IPS-15b (cell line): ENCODE data around the gene STPG2.
"Not testable (repeated sequence)": the region's sequence is repeated elsewhere in the genome, so short reads cannot be mapped to it uniquely, and the experiment has no call there.

Source experiments
- H3K27me3 ChIP-seq: one replicate; pipeline ENCODE4 v1.6.1; 2013; ENCODE audit warnings: low read length; ENCODE audit not compliant: control insufficient read depth, insufficient read depth
- H3K36me3 ChIP-seq: one replicate; pipeline ENCODE4 v1.6.1; 2013; ENCODE audit warnings: low read length; ENCODE audit not compliant: control insufficient read depth, insufficient read depth
- H3K4me1 ChIP-seq: one replicate; pipeline ENCODE4 v1.6.1; 2013; ENCODE audit warnings: mild to moderate bottlenecking, low read length; ENCODE audit not compliant: control insufficient read depth, insufficient read depth
- H3K4me3 ChIP-seq: one replicate; pipeline ENCODE4 v1.5.1; 2013; ENCODE audit warnings: low read depth, low read length
- H3K9ac ChIP-seq: one replicate; pipeline ENCODE4 v1.6.1; 2013; ENCODE audit warnings: low read depth, mild to moderate bottlenecking, low read length
- H3K9me3 ChIP-seq: one replicate; pipeline ENCODE4 v1.6.1; 2013; ENCODE audit warnings: mild to moderate bottlenecking, low read length; ENCODE audit not compliant: control insufficient read depth, insufficient read depth

STPG2 gene

DNA sequence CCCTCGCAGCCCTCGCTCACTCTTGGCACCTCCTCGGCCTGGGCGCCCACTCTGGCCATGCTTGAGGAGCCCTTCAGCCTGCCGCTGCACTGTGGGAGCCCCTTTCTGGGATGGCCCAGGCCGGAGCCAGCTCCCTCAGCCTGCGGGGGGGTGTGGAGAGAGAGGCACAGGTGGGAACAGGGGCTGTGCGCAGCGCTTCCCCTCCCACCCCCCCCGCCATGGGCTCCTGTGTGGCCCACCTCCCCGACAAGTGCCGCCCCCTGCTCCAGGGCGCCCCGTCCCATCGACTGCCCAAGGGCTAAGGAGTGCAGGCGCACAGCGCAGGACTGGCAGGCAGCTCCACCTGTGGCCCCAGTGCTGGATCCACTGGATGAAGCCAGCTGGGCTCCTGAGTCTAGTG lies 220.2 kb downstream of the STPG2 start:
- no peaks in the 10 kb centered on the region for H3K27me3 ChIP-seq
- H3K9me3 ChIP-seq, result no peaks in the 10 kb centered on the region
- no peaks in the 10 kb centered on the region for H3K36me3 ChIP-seq
- no peak overlapping the region for H3K4me3 ChIP-seq
- H3K4me1 ChIP-seq, result no peaks in the 10 kb centered on the region
- H3K9ac ChIP-seq, result no peak overlapping the region

DNA sequence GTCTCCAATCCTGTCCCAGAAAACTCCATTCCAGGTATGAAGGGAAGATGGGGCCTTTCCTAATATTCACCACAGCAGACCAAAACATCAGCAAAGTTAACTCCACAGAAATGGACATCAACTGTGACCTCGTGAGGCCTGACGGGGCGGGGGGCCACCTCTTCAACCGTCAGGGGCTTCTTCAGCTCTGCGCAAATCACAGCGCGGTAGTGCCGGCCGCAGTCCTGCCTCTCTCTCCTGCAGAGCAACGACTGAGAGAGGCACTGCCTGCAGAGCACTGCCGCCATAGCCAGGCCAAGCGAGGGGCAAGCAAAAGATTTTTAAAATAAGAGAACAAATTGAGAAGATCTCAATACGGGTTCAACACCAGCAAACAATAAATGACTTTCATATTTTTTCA lies 226.2 kb downstream of the STPG2 start:
- H3K4me3 ChIP-seq, result no peak overlapping the region
- H3K27me3 ChIP-seq, result no peaks in the 10 kb centered on the region
- no peaks in the 10 kb centered on the region for H3K36me3 ChIP-seq
- no peaks in the 10 kb centered on the region for H3K9me3 ChIP-seq
- no peaks in the 10 kb centered on the region for H3K4me1 ChIP-seq
- H3K9ac ChIP-seq, result no peak overlapping the region

DNA sequence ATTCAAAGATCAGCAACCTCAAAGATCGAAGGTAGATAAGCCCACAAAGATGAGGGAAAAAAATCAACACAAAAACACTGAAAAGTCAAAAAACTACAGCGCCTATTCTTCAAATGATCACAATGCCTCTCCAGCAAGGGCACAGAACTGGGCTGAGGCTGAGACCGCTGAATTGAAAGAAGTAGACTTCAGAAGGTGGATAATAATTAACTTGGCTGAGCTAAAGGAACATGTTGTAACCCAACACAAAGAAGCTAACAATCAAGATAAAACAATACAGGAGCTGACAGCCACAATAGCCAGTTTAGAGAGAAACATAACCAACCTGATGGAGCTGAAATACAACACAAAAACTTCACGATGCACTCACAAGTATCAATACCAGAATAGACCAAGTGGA lies 231.1 kb downstream of the STPG2 start:
- H3K4me3 ChIP-seq, result no peak overlapping the region
- no peaks in the 10 kb centered on the region for H3K4me1 ChIP-seq
- H3K9ac ChIP-seq, result no peak overlapping the region
- H3K9me3 ChIP-seq, result no peaks in the 10 kb centered on the region
- no peaks in the 10 kb centered on the region for H3K27me3 ChIP-seq
- no peaks in the 10 kb centered on the region for H3K36me3 ChIP-seq

DNA sequence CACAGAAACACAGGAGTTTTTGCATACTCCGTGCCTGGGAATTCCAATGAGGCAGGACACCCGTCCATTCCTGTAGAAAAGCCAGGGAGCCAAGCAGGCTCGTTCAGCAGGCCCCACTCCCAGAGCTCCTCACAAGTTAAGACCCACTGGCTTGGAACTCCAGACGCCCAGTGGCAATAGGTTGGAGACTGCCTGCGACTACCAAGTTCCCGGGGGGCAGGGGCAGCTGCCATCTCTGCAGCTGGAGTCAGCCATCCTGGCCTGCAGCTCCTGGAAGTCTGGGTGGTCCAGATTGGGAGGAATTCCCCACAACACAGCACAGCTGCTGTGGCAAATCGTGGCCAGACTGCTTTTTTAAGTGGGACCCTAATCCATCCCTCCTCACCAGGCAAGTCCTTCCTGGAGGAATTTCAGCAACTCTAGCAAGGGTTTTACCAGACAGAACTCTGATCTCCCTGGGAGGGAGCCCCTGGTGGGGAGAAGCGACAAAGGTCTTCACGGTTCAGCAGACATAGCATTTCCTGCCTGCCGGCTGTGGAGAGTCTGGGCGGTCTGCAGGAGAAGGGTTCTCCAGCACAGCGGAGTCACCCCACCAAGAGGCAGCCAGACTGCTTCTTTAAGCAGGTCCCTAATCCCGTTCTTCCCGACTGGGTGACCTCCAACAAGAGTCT lies 231.9 kb downstream of the STPG2 start:
- H3K27me3 ChIP-seq, result no peaks in the 10 kb centered on the region
- H3K9me3 ChIP-seq, result no peaks in the 10 kb centered on the region
- no peaks in the 10 kb centered on the region for H3K36me3 ChIP-seq
- H3K4me1 ChIP-seq, result no peaks in the 10 kb centered on the region
- no peak overlapping the region for H3K9ac ChIP-seq
- no peak overlapping the region for H3K4me3 ChIP-seq

DNA sequence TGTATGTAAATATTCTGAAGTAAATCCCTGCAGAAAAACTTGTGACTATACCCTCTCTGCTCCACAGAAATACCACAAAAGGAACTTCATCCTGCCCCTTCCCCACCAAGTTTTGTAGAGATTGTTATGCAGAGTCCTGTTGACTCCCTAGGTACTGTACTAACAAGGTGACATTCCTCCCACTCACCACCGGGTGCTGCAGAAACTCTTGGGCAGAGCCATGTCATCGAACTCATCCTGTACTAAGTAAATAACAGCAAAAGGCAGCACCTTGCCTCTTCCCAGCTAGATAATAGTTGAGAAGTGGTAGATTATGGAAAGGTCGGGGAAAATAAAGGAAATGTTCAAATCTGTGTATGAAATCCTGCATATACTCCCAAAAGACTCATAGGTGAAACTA lies 233.3 kb downstream of the STPG2 start:
- no peak overlapping the region for H3K4me3 ChIP-seq
- no peaks in the 10 kb centered on the region for H3K36me3 ChIP-seq
- H3K9me3 ChIP-seq, result no peaks in the 10 kb centered on the region
- H3K27me3 ChIP-seq, result no peaks in the 10 kb centered on the region
- H3K4me1 ChIP-seq, result no peaks in the 10 kb centered on the region
- H3K9ac ChIP-seq, result no peak overlapping the region

DNA sequence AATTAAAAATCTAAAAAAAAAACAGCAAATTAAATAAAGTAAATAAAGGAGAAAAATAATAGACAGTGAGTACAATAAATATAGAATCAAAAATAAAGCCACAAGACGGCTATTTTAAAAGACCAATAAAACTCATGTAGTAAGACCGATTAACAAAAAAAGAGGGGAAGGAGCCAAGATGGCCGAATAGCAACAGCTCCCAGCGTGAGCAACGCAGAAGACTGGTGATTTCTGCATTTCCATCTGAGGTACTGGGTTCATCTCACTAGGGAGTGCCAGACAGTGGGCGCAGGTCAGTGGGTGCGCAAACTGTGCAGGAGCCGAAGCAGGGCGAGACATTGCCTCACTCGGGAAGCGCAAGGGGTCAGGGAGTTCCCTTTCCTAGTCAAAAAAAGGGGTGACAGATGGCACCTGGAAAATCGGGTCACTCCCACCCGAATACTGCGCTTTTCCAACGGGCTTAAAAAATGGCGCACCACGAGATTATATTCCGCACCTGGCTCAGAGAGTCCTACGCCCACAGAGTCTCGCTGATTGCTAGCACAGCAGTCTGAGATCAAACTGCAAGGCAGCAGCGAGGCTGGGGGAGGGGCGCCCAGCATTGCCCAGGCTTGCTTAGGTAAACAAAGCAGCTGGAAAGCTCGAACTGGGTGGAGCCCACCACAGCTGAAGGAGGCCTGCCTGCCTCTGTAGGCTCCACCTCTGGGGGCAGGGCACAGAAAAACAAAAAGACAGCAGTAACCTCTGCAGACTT lies 239.7 kb downstream of the STPG2 start:
- not testable (repeated sequence) for H3K27me3 ChIP-seq, H3K4me1 ChIP-seq, H3K9ac ChIP-seq, H3K9me3 ChIP-seq, H3K36me3 ChIP-seq
- H3K4me3 ChIP-seq, result peak overlapping the region; percentile 33

DNA sequence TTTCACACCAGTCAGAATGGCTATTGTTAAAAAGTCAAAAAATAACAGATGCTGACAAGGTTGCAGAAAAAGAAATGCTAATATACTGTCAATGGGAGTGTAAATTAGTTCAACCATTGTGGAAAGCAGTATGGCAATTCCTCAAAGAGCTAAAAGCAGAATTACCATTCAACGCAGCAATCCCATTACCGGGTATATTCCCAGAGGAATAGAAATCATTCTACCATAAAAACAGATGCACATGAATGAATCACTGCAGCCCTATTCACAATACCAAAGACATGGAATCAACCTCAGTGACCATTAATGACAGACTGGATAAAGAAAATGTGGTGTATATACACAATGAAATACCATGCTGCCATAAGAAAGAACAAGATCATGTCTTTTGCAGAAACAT lies 243.0 kb downstream of the STPG2 start:
- Histone ChIP-seq H3K9ac (no peak overlapping the region), H3K9me3 (no peaks in the 10 kb centered on the region)

DNA sequence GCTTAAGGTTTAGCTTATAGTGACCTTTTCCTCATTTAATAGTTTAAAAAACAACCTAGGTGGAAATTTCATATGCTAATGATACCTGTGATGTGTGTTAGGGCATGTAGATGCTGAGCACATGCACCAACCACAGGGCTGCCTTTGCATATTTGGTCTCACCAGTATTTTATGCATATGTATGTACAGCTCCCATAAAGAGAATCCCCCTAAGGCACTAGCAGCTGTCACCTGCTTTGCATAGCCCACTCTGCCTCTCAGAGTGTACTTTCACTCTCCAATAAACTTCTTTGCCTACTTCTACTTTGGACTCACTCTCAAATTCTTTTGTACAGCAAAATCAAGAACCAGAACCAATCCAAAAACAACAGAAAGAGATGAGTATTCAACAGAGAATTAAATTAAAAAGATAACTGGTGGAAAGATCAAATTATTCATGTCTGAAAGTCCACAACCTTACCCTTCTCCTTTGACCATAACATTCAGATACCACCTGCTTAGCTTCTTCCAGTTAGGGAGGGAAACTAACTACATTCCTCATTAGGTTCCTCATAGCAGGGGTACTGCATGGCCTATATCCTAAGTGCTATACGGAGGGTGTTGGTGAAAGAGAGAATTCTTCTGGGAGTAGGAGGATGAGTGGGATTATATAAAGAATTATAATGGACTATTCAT lies 250.5 kb downstream of the STPG2 start:
- Histone ChIP-seq H3K27me3 (no peaks in the 10 kb centered on the region), H3K36me3 (no peaks in the 10 kb centered on the region), H3K4me3 (no peak overlapping the region), H3K9me3 (no peaks in the 10 kb centered on the region), H3K9ac (no peak overlapping the region), H3K4me1 (no peaks in the 10 kb centered on the region)

More for the DNA sequence above, 243.0 kb downstream of the STPG2 start:
- Histone ChIP-seq H3K4me3 (no peak overlapping the region), H3K27me3 (no peaks in the 10 kb centered on the region), H3K36me3 (no peaks in the 10 kb centered on the region), H3K4me1 (no peaks in the 10 kb centered on the region)

DNA sequence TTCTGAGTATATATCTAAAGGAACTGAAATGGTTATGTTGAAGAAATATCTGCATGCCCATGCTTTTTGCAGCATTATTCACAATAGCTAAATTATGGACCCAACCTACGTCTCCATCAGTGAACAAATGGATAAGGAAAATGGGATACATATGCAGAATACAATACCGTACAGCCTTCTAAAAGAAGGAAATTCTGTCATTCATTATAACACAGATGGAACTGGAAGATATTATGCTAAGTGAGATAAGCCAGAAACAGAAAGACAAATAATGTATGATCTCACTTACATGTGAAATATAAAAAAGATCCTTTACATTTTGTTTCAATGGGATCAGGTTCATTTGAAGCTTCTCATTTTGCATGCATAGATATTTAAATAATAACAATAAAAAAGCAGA lies 263.3 kb downstream of the STPG2 start:
- Histone ChIP-seq H3K4me3 (no peak overlapping the region), H3K9me3 (no peaks in the 10 kb centered on the region), H3K4me1 (no peaks in the 10 kb centered on the region), H3K36me3 (no peaks in the 10 kb centered on the region), H3K27me3 (no peaks in the 10 kb centered on the region), H3K9ac (no peak overlapping the region)

DNA sequence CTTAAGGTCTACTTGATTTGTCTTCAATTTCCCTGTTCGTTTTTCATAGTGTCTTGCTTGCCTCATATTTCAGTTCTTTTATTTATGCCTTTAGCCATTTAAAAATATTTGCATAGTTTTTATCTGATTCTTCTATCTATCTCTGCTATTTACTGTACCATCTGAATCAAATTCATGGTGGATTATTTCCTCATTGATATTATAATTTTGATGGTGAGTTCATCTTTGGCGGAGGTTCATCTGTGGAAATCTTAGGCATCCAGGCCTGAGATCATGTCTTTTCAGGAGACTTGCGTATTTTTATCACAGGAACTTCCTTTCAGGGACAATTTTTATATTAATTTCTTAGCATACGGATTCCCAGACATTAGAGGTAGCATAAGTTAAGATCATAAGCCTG lies 275.2 kb downstream of the STPG2 start:
- Histone ChIP-seq H3K9me3 (no peaks in the 10 kb centered on the region), H3K27me3 (no peaks in the 10 kb centered on the region), H3K9ac (no peak overlapping the region), H3K4me3 (no peak overlapping the region), H3K36me3 (no peaks in the 10 kb centered on the region), H3K4me1 (no peaks in the 10 kb centered on the region)

DNA sequence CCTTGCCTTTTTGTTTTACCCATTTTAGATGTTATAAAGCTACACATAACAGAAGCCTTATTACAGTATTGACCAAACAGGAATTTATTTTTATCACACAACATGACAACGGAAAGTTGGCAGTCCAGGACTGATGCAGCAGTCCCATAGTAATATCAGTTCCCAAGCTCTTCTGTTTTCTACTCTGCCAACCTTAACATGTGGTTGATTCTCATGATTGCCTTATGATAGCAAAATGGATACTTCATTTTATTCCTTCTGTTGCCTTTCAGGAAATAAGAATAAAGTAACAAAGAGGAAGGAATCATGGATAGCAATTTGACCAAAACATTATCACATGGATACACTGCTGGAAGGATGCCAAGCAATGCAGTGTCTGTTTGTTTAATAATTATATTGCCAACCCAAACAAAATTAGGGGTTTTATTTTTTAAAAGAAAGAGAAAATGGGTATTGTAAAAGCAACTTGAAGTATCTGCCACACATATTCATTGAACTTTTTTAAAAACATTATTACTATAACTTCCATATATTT lies 275.7 kb downstream of the STPG2 start:
- Histone ChIP-seq H3K27me3 (no peaks in the 10 kb centered on the region), H3K4me1 (no peaks in the 10 kb centered on the region), H3K4me3 (no peak overlapping the region)

More for the DNA sequence above, 275.7 kb downstream of the STPG2 start:
- H3K36me3 ChIP-seq, result no peaks in the 10 kb centered on the region
- H3K9me3 ChIP-seq, result no peaks in the 10 kb centered on the region
- no peak overlapping the region for H3K9ac ChIP-seq
